Adrenal gland (tissue), 5 donors: ENCODE data around the gene BEX1.

Experiments
- CTCF ChIP-seq, 6 experiments: fragments of 450-650 bp in 4 of 6; fragments of 200-600 bp in 2 of 6; sonication (generic) in 1 of 6; IDR thresholded peaks; 1 replicate in 5 of 6; 2 replicates in 1 of 6; pipeline versions ENCODE4 v1.5.1 to v1.8.0; 2016 to 2021; ENCODE audit warnings: antibody characterized with exemption in 6 of 6, mild to moderate bottlenecking in 2 of 6, moderate library complexity in 1 of 6
- POLR2A ChIP-seq, 2 donors: fragments of 450-650 bp; IDR thresholded peaks; one replicate each; pipeline ENCODE4 v1.6.1; 2017; ENCODE audit warnings: antibody characterized with exemption in 2 of 2, mild to moderate bottlenecking in 2 of 2, moderate library complexity in 1 of 2
- donor health status: DM: no; HTN: no; CAD: no.

GRCh38 chrX:103107836-103108235 lies 43.9 kb upstream of the BEX1 start:
- no peak for TF ChIP-seq CTCF (IDR thresholded peaks at IDR 0.05)
- no peak for TF ChIP-seq POLR2A (IDR thresholded peaks at IDR 0.05)
